A549 (cell line): ENCODE measurements around the gene TCEA2. TPM values are rescaled to one million over a fixed set of nuclear protein-coding genes. Genes with fewer than 3 reads are reported as not detected.

ENCODE experiments used
- ATAC-seq, 2 experiments: fragments of 200-7000 bp in 1 of 2; fragments of >200 bp in 1 of 2; cut with Nextera tagmentation in 1 of 2; cut with Tn5 transposase in 1 of 2; 3 replicates each; pipeline versions ENCODE4 v1.8.0 to v1.9.1; 2018 to 2020; ENCODE audit warnings: mild to moderate bottlenecking in 1 of 2, moderate library complexity in 1 of 2
- CTCF ChIA-PET: fragments of 300-600 bp; sonication (Branson Sonifier 250); formaldehyde crosslinking; extraction: SDS; loops from one replicate; lab custom pipeline; 2021; ENCODE audit warnings: antibody characterized with exemption, inconsistent platforms; lab: Yijun Ruan, JAX
- POLR2A ChIA-PET: fragments of 350-600 bp; formaldehyde crosslinking; extraction: SDS; loops from one replicate; lab custom pipeline; 2021; ENCODE audit warnings: antibody characterized with exemption, inconsistent platforms; lab: Yijun Ruan, JAX
- DNase-seq, 2 experiments: peaks; one replicate each; pipeline versions ENCODE4 v3.0.0 to v3.0.0-alpha.2; 2011 to 2016; ENCODE audit warnings: low read depth in 1 of 2, low spot score in 1 of 2
- FAIRE-seq: peaks from 2 replicates; lab custom pipeline; 2011; peaks lifted over from hg19 to GRCh38; lab: Jason Lieb, UNC
- H3K27ac ChIP-seq, 2 experiments: fragments of >200 bp; sonication (Bioruptor Twin); formaldehyde crosslinking; 3 replicates each; pipeline ENCODE4 v1.5.1; 2016 to 2017
- H3K4me1 ChIP-seq: fragments of >200 bp; sonication (Bioruptor Twin); formaldehyde crosslinking; 3 replicates; pipeline ENCODE4 v1.6.1; 2016
- H3K4me2 ChIP-seq: fragments of >200 bp; sonication (Bioruptor Twin); formaldehyde crosslinking; 3 replicates; pipeline ENCODE4 v1.6.1; 2016
- H3K4me3 ChIP-seq: fragments of >200 bp; sonication (Bioruptor Twin); formaldehyde crosslinking; 3 replicates; pipeline ENCODE4 v1.5.1; 2016
- H3K9me3 ChIP-seq: fragments of >200 bp; sonication (Bioruptor Twin); formaldehyde crosslinking; 3 replicates; pipeline ENCODE4 v1.6.1; 2016
- CHD4 ChIP-seq: fragments of 200-600 bp; sonication (generic); IDR thresholded peaks from 2 replicates; pipeline ENCODE4 v1.6.1; 2016; ENCODE audit warnings: antibody characterized with exemption, mild to moderate bottlenecking, borderline replicate concordance
- CTCF ChIP-seq: fragments of >200 bp; sonication (Bioruptor Twin); formaldehyde crosslinking; IDR thresholded peaks from 3 replicates; pipeline ENCODE4 v1.5.1; 2016
- EHMT2 ChIP-seq: fragments of 200-600 bp; sonication (generic); IDR thresholded peaks from 2 replicates; pipeline ENCODE4 v1.6.1; 2016; ENCODE audit warnings: antibody characterized with exemption, low read depth, mild to moderate bottlenecking, moderate library complexity
- ESRRA ChIP-seq: fragments of 150-350 bp; IDR thresholded peaks from 2 replicates; pipeline ENCODE4 v1.6.1; 2014; ENCODE audit warnings: mild to moderate bottlenecking, low read length, borderline replicate concordance
- GATA3 ChIP-seq: IDR thresholded peaks from 2 replicates; pipeline ENCODE4 v1.6.1; 2012; ENCODE audit warnings: borderline replicate concordance
- HDAC2 ChIP-seq: fragments of 200-600 bp; sonication (generic); IDR thresholded peaks from 2 replicates; pipeline ENCODE4 v1.6.1; 2016
- HMGXB4 ChIP-seq: fragments of 250-450 bp; sonication (Bioruptor Pico); IDR thresholded peaks from 2 replicates; pipeline ENCODE4 v1.5.0; 2021; ENCODE audit warnings: mild to moderate bottlenecking, moderate library complexity, borderline replicate concordance
- HOXB13 ChIP-seq: fragments of 250-450 bp; sonication (Bioruptor Pico); IDR thresholded peaks from 2 replicates; pipeline ENCODE4 v1.5.0; 2020; ENCODE audit warnings: low read depth, mild to moderate bottlenecking, moderate library complexity
- MAZ ChIP-seq: fragments of 150-350 bp; IDR thresholded peaks from 2 replicates; pipeline ENCODE4 v1.6.1; 2014; ENCODE audit warnings: antibody characterized with exemption, low read depth, low read length, borderline replicate concordance
- NFE2L2 ChIP-seq: fragments of 150-350 bp; conservative IDR thresholded peaks from 2 replicates; pipeline ENCODE4 v1.6.1; 2014; ENCODE audit warnings: low read length
- PHF8 ChIP-seq: fragments of 200-600 bp; sonication (generic); IDR thresholded peaks from 2 replicates; pipeline ENCODE4 v1.6.1; 2016; ENCODE audit warnings: low read depth, mild to moderate bottlenecking, antibody characterized with exemption, moderate library complexity, borderline replicate concordance
- RAD21 ChIP-seq, 2 experiments: fragments of >200 bp in 1 of 2; sonication (Bioruptor Twin) in 1 of 2; formaldehyde crosslinking in 1 of 2; IDR thresholded peaks in 1 of 2; conservative IDR thresholded peaks in 1 of 2; 2 replicates in 1 of 2; 3 replicates in 1 of 2; pipeline ENCODE4 v1.6.1; 2012 to 2018; ENCODE audit warnings: inconsistent platforms in 1 of 2
- RCOR1 ChIP-seq: fragments of 150-350 bp; IDR thresholded peaks from 2 replicates; pipeline ENCODE4 v1.6.1; 2014; ENCODE audit warnings: antibody characterized with exemption, low read length, low read depth
- RNF2 ChIP-seq: fragments of 200-600 bp; sonication (generic); IDR thresholded peaks from 2 replicates; pipeline ENCODE4 v1.6.1; 2016; ENCODE audit warnings: low read depth, mild to moderate bottlenecking, antibody characterized with exemption, moderate library complexity, borderline replicate concordance
- TFCP2L1 ChIP-seq: fragments of 250-450 bp; sonication (Bioruptor Pico); IDR thresholded peaks from 2 replicates; pipeline ENCODE4 v1.5.0; 2021; ENCODE audit warnings: mild to moderate bottlenecking
- TP53 ChIP-seq: fragments of 250-450 bp; sonication (Bioruptor Pico); IDR thresholded peaks from 2 replicates; pipeline ENCODE4 v1.5.0; 2021; ENCODE audit warnings: mild to moderate bottlenecking, moderate library complexity
- ZNF302 ChIP-seq: fragments of 250-450 bp; sonication (Bioruptor Pico); IDR thresholded peaks from 2 replicates; pipeline ENCODE4 v1.9.0; 2021; ENCODE audit warnings: inconsistent platforms, mild to moderate bottlenecking, moderate library complexity
- ZSCAN20 ChIP-seq: fragments of 250-450 bp; sonication (Bioruptor Pico); IDR thresholded peaks from 2 replicates; pipeline ENCODE4 v1.8.0; 2022; ENCODE audit warnings: mild to moderate bottlenecking, moderate library complexity
- WGBS: methylation state at CpG from one replicate; pipeline ENCODE4 v1.1.6; 2017; ENCODE audit errors: missing lambda C conversion rate; 5-methylcytosine and 5-hydroxymethylcytosine counted together
- polyA plus RNA-seq, 4 experiments: library from polyadenylated mRNA; depleted of rRNA in 3 of 4; stranded (reverse); fragments of >200 nt; fragmentation: RNase III in 1 of 4; extraction: RNeasy Plus Mini Kit Qiagen cat#74134 plus additional on column Dnase treatment in 1 of 4; gene quantifications; 2 replicates in 3 of 4; 3 replicates in 1 of 4; pipeline ENCODE4 v1.2.3, GENCODE V29; 2011 to 2017

TCEA2 gene
- polyA plus RNA-seq, 2 of the 4 experiments (the other 2 are of a cell fraction): 11.2 to 29.8 TPM

GRCh38 chr20:64052326-64052722, 10.7 kb upstream of the TCEA2 start:
- no peak for FAIRE-seq

GRCh38 chr20:64052987-64053840, 9.8 kb upstream of the TCEA2 start:
- Histone ChIP-seq H3K4me1 (peaks cover 55% of the 10 kb centered on the region), H3K9me3 (no peaks in the 10 kb centered on the region)
- FAIRE-seq: no peak
- DNase-seq: no peak
- TF ChIP-seq TFCP2L1 (CRISPR knock-in tag) (no peak), RNF2 (no peak), NFE2L2 (no peak), HOXB13 (CRISPR knock-in tag) (no peak), TP53 (CRISPR knock-in tag) (no peak), PHF8 (no peak), MAZ (no peak), RCOR1 (no peak), ZNF302 (CRISPR knock-in tag) (no peak), CTCF (no peak), HDAC2 (no peak), CHD4 (no peak)
- TF ChIP-seq, all 56 proteins: peak for 0
- ChIA-PET POLR2A (interaction anchor here (6.5 kb wide), 1 partner anchor 9 kb away, joined by 29 read pairs; the partner anchor contains the start of gene TCEA2), CTCF (interaction anchor here (0.5 to 6.1 kb wide), 13 partner anchors 9 to 515 kb away, joined by 3 to 85 read pairs (median 5); partner anchors contain the start of genes RGS19 and TCEA2)
- 90% methylated on average over 28 of the region's 33 CpGs for WGBS
- Histone ChIP-seq H3K27ac (no peak overlapping the region), H3K4me3 (no peak overlapping the region), H3K4me2 (no peak overlapping the region)
- no peak for ATAC-seq

More at GRCh38 chr20:64052326-64052722, 10.7 kb upstream of the TCEA2 start:
- H3K9me3 ChIP-seq: no peaks in the 10 kb centered on the region
- POLR2A ChIA-PET: interaction anchor here (6.5 kb wide), 1 partner anchor 10 kb away, joined by 29 read pairs; the partner anchor contains the start of gene TCEA2
- TF ChIP-seq EHMT2 (no peak), GATA3 (no peak)
- peaks cover 46% of the 10 kb centered on the region for H3K4me1 ChIP-seq
- 97% methylated on average over 5 of the region's 10 CpGs for WGBS
- H3K4me2 ChIP-seq: no peak overlapping the region
- DNase-seq (no peak), ATAC-seq (no peak)
- peak overlapping the region in 1 of 2 experiments; percentile 52; a peak in 2 of 6 replicates for H3K27ac ChIP-seq
- CTCF ChIA-PET: interaction anchor here (0.8 to 6.1 kb wide), 8 partner anchors 10 to 514 kb away, joined by 3 to 85 read pairs (median 4); partner anchors contain the start of genes RGS19 and TCEA2
- no peak overlapping the region for H3K4me3 ChIP-seq

- peak; percentile 30 to 57; a peak in 5 of 6 replicates for ATAC-seq
- DNase-seq: peak; percentile 52 to 68
- FAIRE-seq: no peak
- H3K4me2 ChIP-seq: no peak overlapping the region
- H3K9me3 ChIP-seq: no peaks in the 10 kb centered on the region
- no peak for TF ChIP-seq HMGXB4 (CRISPR knock-in tag)
- no peak for TF ChIP-seq ZSCAN20 (CRISPR knock-in tag)
- TF ChIP-seq RAD21 (conservative IDR thresholded peaks at IDR 0.05 in 1 of 2, IDR thresholded peaks at IDR 0.05 in 1 of 2): peak in 1 of 2 experiments; percentile 51; a peak in 2 of 5 replicates
- TF ChIP-seq CTCF: peak; percentile 19; the same call in 2 of the 3 replicates
- no peak for TF ChIP-seq ESRRA
- POLR2A ChIA-PET: interaction anchor here (1.0 to 6.5 kb wide), 4 partner anchors 8 to 73 kb away, joined by 3 to 29 read pairs (median 4); partner anchors contain the start of gene TCEA2
- CTCF ChIA-PET: interaction anchor here (0.7 to 6.1 kb wide), 16 partner anchors 8 to 80 kb away, joined by 3 to 85 read pairs (median 5); partner anchors contain the start of genes C20orf204, RGS19 and TCEA2
- 62% methylated on average over 12 of the region's 17 CpGs for WGBS
- peaks cover 55% of the 10 kb centered on the region for H3K4me1 ChIP-seq
- H3K4me3 ChIP-seq: no peak overlapping the region
- H3K27ac ChIP-seq: peak overlapping the region in 1 of 2 experiments; percentile 55; a peak in 3 of 6 replicates
Measured at GRCh38 chr20:64053841-64054661, 8.9 kb upstream of the TCEA2 start.
